ENCODE results near the gene TTC24.
"Not testable (repeated sequence)": the region's sequence is repeated elsewhere in the genome, so short reads cannot be mapped to it uniquely, and the experiment has no call there.

Gene TTC24

DNA sequence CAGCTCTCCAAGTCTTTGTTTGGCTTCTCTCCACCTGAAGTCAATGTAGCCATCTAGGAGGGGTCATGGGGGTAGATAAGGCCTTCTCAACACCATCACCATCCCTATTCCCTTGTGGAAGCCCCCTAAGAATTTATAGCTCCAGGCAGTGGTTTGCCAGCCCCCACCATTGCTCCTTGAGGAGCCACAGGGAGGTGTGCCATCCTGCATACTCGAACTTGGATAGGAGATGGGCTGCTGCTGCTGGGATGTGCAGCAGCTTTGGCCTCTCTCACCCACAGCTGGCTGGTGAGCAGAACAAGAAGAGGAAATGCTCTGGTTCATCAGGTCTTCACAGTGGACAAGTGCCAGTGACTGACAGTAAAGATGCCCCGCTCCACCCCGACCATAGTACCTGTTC, 16.9 kb downstream of the TTC24 start:
- Histone ChIP-seq H3K4me1 (ENCODE audit: control insufficient read depth, insufficient read depth, low read length) (peaks cover 4% of the 10 kb centered on the region; the same call in 1 of the 2 replicates), H3K9ac (ENCODE audit: low read depth, low read length) (no peak overlapping the region), H3K4me3 (ENCODE audit: low read depth, low read length) (no peak overlapping the region), H3K27me3 (ENCODE audit: control insufficient read depth, insufficient read depth, low read length) (no peaks in the 10 kb centered on the region), H3K9me3 (ENCODE audit: control insufficient read depth, insufficient read depth, low read length) (no peaks in the 10 kb centered on the region), H3K27ac (ENCODE audit: low read depth, low read length) (no peak overlapping the region), H3K36me3 (ENCODE audit: control insufficient read depth, insufficient read depth, low read length) (peaks cover 74% of the 10 kb centered on the region)

DNA sequence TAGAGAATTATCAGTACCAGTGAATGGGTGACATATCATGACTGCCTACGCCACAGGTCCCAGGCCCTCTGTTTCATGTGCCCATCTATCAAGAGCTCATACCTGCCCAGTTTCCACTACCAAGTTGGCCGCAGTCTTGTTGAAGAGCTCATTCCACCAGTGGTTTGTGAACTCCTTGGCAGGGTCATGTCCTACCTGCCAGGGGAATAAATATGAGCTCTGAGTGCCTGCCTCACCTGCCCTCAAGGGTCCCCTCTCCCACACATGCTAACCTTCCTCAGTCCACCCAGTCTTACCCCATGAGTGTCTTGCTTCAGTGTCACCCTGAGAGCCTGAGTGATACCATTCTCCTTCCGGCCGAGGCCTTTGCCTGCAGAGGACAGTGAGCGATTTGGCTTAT, 18.6 kb downstream of the TTC24 start:
- no peaks in the 10 kb centered on the region for H3K9me3 ChIP-seq (ENCODE audit: control insufficient read depth, insufficient read depth, low read length)
- H3K36me3 ChIP-seq (ENCODE audit: control insufficient read depth, insufficient read depth, low read length), result peaks cover 67% of the 10 kb centered on the region
- no peak overlapping the region for H3K9ac ChIP-seq (ENCODE audit: low read depth, low read length)
- H3K4me1 ChIP-seq (ENCODE audit: control insufficient read depth, insufficient read depth, low read length), result peaks cover 4% of the 10 kb centered on the region; the same call in 1 of the 2 replicates
- H3K27me3 ChIP-seq (ENCODE audit: control insufficient read depth, insufficient read depth, low read length), result no peaks in the 10 kb centered on the region
- H3K4me3 ChIP-seq (ENCODE audit: low read depth, low read length), result no peak overlapping the region
- no peak overlapping the region for H3K27ac ChIP-seq (ENCODE audit: low read depth, low read length)

- Histone ChIP-seq H3K27me3 (ENCODE audit: control insufficient read depth, insufficient read depth, low read length) (no peaks in the 10 kb centered on the region), H3K9me3 (ENCODE audit: control insufficient read depth, insufficient read depth, low read length) (no peaks in the 10 kb centered on the region), H3K27ac (ENCODE audit: low read depth, low read length) (no peak overlapping the region), H3K4me1 (ENCODE audit: control insufficient read depth, insufficient read depth, low read length) (peaks cover 4% of the 10 kb centered on the region; the same call in 1 of the 2 replicates), H3K4me3 (ENCODE audit: low read depth, low read length) (no peak overlapping the region), H3K9ac (ENCODE audit: low read depth, low read length) (no peak overlapping the region), H3K36me3 (ENCODE audit: control insufficient read depth, insufficient read depth, low read length) (peaks cover 60% of the 10 kb centered on the region)
Observed at GRCh38 chr1:156598731-156599432, 19.4 kb downstream of the TTC24 start.

GRCh38 chr1:156599811-156600210, 20.3 kb downstream of the TTC24 start:
- Histone ChIP-seq H3K4me1 (ENCODE audit: control insufficient read depth, insufficient read depth, low read length) (peaks cover 4% of the 10 kb centered on the region; the same call in 1 of the 2 replicates), H3K9ac (ENCODE audit: low read depth, low read length) (no peak overlapping the region), H3K27ac (ENCODE audit: low read depth, low read length) (no peak overlapping the region), H3K4me3 (ENCODE audit: low read depth, low read length) (no peak overlapping the region), H3K9me3 (ENCODE audit: control insufficient read depth, insufficient read depth, low read length) (no peaks in the 10 kb centered on the region), H3K27me3 (ENCODE audit: control insufficient read depth, insufficient read depth, low read length) (no peaks in the 10 kb centered on the region), H3K36me3 (ENCODE audit: control insufficient read depth, insufficient read depth, low read length) (peaks cover 50% of the 10 kb centered on the region)

- Histone ChIP-seq H3K4me1 (ENCODE audit: control insufficient read depth, insufficient read depth, low read length) (peaks cover 4% of the 10 kb centered on the region; the same call in 1 of the 2 replicates), H3K27me3 (ENCODE audit: control insufficient read depth, insufficient read depth, low read length) (no peaks in the 10 kb centered on the region), H3K4me3 (ENCODE audit: low read depth, low read length) (peak overlapping the region; percentile 90), H3K9ac (ENCODE audit: low read depth, low read length) (peak overlapping the region; percentile 87), H3K36me3 (ENCODE audit: control insufficient read depth, insufficient read depth, low read length) (peaks cover 41% of the 10 kb centered on the region), H3K27ac (ENCODE audit: low read depth, low read length) (peak overlapping the region; percentile 89), H3K9me3 (ENCODE audit: control insufficient read depth, insufficient read depth, low read length) (no peaks in the 10 kb centered on the region)
Observed at GRCh38 chr1:156600733-156601121, 21.2 kb downstream of the TTC24 start.

DNA sequence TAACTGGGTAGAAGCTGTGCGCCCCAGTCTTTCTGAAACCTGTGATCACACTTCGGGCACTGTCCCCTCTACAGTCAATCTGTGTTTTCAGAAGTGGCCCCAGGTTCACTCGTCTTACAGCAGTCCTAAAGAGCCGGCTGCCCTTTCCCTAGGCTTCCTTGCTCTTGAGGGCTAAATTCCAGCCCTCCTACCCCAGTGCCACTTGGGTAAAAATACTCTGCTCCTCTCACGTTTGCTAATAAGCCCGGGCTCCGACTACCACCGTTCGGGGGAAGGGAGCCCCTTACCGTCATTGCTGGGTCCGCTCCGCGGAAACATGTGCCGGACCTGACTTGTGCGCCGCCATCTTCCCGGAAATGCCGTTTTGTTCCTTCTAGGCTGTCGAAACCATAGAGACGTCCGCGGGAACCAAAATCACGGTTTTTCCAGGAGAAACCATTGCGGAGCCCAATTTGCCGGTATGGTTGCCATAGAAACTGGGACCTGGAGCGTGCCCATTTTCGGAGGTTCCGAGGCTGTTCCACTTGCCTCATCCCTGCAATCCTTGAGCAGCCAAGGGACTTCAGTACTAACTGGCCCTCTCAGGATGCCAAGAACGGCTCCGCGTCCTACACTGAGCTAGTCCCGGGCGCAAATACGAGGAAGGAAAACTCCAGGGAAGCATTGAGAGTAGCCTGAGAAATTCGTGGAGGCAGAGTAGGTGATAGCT, 21.8 kb downstream of the TTC24 start, which contains the start of gene GPATCH4:
Gene GPATCH4, minus strand, starts transcription at position 358 of the 709 bp plus-strand sequence.
- Histone ChIP-seq H3K9ac (ENCODE audit: low read depth, low read length) (peak within 1 kb of the TSS; percentile 87), H3K27ac (ENCODE audit: low read depth, low read length) (peak within 1 kb of the TSS; percentile 89), H3K4me1 (ENCODE audit: control insufficient read depth, insufficient read depth, low read length) (peaks cover 4% of the 10 kb centered on the region; the same call in 1 of the 2 replicates), H3K36me3 (ENCODE audit: control insufficient read depth, insufficient read depth, low read length) (peaks cover 36% of the 10 kb centered on the region), H3K27me3 (ENCODE audit: control insufficient read depth, insufficient read depth, low read length) (no peaks in the 10 kb centered on the region), H3K4me3 (ENCODE audit: low read depth, low read length) (peak within 1 kb of the TSS; percentile 90), H3K9me3 (ENCODE audit: control insufficient read depth, insufficient read depth, low read length) (no peaks in the 10 kb centered on the region)

DNA sequence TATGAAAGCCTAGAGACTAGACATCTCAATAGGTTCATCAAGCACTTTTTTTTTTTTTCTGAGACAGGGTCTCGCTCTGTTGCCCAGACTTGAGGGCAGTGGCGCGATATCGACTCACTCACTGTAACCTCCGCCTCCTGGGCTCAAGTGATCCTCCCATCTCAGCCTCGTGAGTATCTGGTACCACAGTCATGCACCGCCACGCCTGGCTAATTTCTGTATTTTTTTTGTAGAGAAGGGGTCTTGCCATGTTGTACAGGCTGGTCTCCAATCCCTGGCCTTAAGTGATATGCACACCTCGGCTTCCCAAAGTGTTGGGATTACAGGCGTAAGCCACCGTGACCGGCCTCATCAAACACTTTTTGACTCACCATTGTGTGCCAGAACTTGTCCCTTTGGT, 22.4 kb downstream of the TTC24 start:
- peak overlapping the region; percentile 90 for H3K4me3 ChIP-seq (ENCODE audit: low read depth, low read length)
- no peak overlapping the region for H3K9ac ChIP-seq (ENCODE audit: low read depth, low read length)
- peak overlapping the region; percentile 89 for H3K27ac ChIP-seq (ENCODE audit: low read depth, low read length)
- no peaks in the 10 kb centered on the region for H3K9me3 ChIP-seq (ENCODE audit: control insufficient read depth, insufficient read depth, low read length)
- peaks cover 29% of the 10 kb centered on the region for H3K36me3 ChIP-seq (ENCODE audit: control insufficient read depth, insufficient read depth, low read length)
- no peaks in the 10 kb centered on the region for H3K27me3 ChIP-seq (ENCODE audit: control insufficient read depth, insufficient read depth, low read length)
- H3K4me1 ChIP-seq (ENCODE audit: control insufficient read depth, insufficient read depth, low read length), result peaks cover 4% of the 10 kb centered on the region; the same call in 1 of the 2 replicates

DNA sequence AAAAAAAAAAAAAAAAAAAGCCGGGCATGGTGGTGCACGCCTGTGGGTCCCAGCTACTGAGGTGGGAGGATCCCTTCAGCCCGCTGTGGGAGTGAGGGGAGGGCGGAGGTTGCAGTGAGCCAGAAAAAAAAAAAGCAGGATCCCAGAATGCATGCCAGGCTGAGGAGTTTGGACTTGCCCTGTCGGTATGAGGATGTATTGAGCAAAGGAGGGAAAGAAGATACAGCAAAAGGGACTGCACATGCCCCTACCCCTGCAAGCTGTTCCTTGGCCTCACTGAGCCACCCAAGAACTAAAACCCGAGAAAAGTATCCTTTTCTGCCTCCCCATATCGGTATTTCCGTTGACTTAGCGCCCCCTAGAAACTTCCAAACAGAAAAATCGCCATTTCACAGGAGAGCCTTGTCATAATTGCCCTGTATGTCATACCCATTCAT, 23.1 kb downstream of the TTC24 start:
- Histone ChIP-seq H3K4me1 (ENCODE audit: control insufficient read depth, insufficient read depth, low read length) (peaks cover 4% of the 10 kb centered on the region; the same call in 1 of the 2 replicates), H3K27me3 (ENCODE audit: control insufficient read depth, insufficient read depth, low read length) (no peaks in the 10 kb centered on the region), H3K4me3 (ENCODE audit: low read depth, low read length) (0 out of 2 replicates have a peak overlapping the region, but pooled peaks have one; percentile 3), H3K9ac (ENCODE audit: low read depth, low read length) (no peak overlapping the region), H3K27ac (ENCODE audit: low read depth, low read length) (no peak overlapping the region), H3K9me3 (ENCODE audit: control insufficient read depth, insufficient read depth, low read length) (no peaks in the 10 kb centered on the region), H3K36me3 (ENCODE audit: control insufficient read depth, insufficient read depth, low read length) (peaks cover 23% of the 10 kb centered on the region)

- H3K9me3 ChIP-seq (ENCODE audit: control insufficient read depth, insufficient read depth, low read length); H3K27me3 ChIP-seq (ENCODE audit: control insufficient read depth, insufficient read depth, low read length); H3K27ac ChIP-seq (ENCODE audit: low read depth, low read length); H3K36me3 ChIP-seq (ENCODE audit: control insufficient read depth, insufficient read depth, low read length); H3K4me1 ChIP-seq (ENCODE audit: control insufficient read depth, insufficient read depth, low read length); H3K9ac ChIP-seq (ENCODE audit: low read depth, low read length); H3K4me3 ChIP-seq (ENCODE audit: low read depth, low read length): not testable (repeated sequence)
Observed at GRCh38 chr1:156607344-156607743, 27.8 kb downstream of the TTC24 start.

GRCh38 chr1:156608036-156608674, 28.6 kb downstream of the TTC24 start:
- Histone ChIP-seq H3K4me1 (ENCODE audit: control insufficient read depth, insufficient read depth, low read length) (no peaks in the 10 kb centered on the region), H3K4me3 (ENCODE audit: low read depth, low read length) (no peak overlapping the region), H3K36me3 (ENCODE audit: control insufficient read depth, insufficient read depth, low read length) (no peaks in the 10 kb centered on the region), H3K27ac (ENCODE audit: low read depth, low read length) (no peak overlapping the region), H3K27me3 (ENCODE audit: control insufficient read depth, insufficient read depth, low read length) (no peaks in the 10 kb centered on the region), H3K9me3 (ENCODE audit: control insufficient read depth, insufficient read depth, low read length) (no peaks in the 10 kb centered on the region), H3K9ac (ENCODE audit: low read depth, low read length) (no peak overlapping the region)

GRCh38 chr1:156608981-156609380, 29.5 kb downstream of the TTC24 start:
- Histone ChIP-seq H3K4me1 (ENCODE audit: control insufficient read depth, insufficient read depth, low read length) (no peaks in the 10 kb centered on the region), H3K36me3 (ENCODE audit: control insufficient read depth, insufficient read depth, low read length) (no peaks in the 10 kb centered on the region), H3K27ac (ENCODE audit: low read depth, low read length) (no peak overlapping the region), H3K9ac (ENCODE audit: low read depth, low read length) (no peak overlapping the region), H3K4me3 (ENCODE audit: low read depth, low read length) (no peak overlapping the region), H3K27me3 (ENCODE audit: control insufficient read depth, insufficient read depth, low read length) (no peaks in the 10 kb centered on the region), H3K9me3 (ENCODE audit: control insufficient read depth, insufficient read depth, low read length) (no peaks in the 10 kb centered on the region)
